Stimulated activated CD4-positive, alpha-beta T cell treated with anti-CD3 and anti-CD28 coated beads, Interleukin-4, amount 100 ng/mL, for 1 hour (primary cell): ENCODE results near the gene HAUS1.
"Not testable (repeated sequence)": the region's sequence is repeated elsewhere in the genome, so short reads cannot be mapped to it uniquely, and the experiment has no call there.

Experiments
- DNase-seq: peaks from one replicate; pipeline ENCODE4 v3.0.0-alpha.2; 2020

HAUS1 gene

DNA sequence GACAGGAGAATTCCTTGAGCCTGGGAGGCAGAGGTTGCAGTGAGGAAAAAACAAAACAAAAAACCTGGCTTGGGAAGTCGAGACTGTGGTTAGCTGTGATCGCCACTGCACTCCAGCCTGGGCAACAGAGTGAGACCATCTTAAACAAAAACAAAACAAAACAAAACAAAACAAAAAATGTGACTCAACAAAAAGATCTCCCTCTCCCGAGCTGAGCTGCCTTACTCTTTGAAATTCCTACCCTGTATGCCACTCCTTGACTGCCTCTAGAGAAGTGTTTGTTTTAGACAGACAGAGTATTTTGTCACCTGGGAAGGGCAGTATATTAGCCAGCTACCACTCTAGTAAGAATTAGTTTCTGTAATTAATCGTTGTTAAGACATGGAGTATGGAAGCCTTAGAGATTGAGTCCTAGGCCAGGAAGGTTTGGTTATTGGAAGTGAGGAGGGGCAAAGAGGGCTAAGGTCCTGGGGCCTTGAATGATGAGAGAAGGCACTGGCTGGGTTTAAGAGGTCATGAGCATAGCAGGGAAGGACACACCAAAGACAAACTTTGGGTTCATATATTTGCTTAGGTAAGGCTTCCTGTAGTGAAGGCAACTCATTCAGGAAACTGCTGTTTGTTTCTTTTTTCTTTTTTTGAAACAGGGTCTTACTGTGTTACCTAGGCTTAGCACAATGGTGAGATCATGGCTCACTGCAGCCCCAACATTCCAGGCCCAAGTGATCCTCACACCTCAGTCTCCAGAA lies 56.0 kb downstream of the HAUS1 start:
- DNase-seq, result no peak

GRCh38 chr18:46160840-46161239 lies 56.7 kb downstream of the HAUS1 start:
- not testable (repeated sequence) for DNase-seq

GRCh38 chr18:46161703-46162396 lies 57.7 kb downstream of the HAUS1 start:
- no peak for DNase-seq

- DNase-seq, result no peak
Measured at GRCh38 chr18:46163091-46163490, 58.9 kb downstream of the HAUS1 start.

DNA sequence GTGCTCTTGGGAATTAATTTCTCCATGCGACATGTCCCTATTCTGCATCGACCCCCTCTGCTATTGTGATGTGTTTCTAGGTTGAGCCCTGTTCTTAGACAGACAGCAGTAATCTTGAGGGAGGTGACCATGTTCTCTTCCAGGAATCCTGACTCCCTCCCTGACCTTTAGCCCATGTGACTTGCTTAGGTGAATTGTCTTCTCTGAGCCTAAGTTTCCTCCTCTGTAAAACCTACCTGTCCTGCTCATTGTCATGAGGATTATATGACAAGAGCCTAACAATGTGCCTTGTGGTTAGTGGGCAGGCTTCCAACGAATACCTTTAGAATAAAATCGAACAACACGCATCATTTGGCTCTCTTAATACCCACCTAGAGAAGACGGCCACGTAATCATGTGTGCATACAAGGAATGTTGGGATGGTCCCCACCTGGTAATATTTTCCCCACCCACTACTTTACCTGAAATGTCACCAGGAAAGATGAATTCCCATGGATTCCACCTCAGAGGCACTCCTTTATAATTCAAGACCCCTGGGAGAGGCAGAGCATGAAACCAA lies 59.8 kb downstream of the HAUS1 start:
- no peak for DNase-seq

DNA sequence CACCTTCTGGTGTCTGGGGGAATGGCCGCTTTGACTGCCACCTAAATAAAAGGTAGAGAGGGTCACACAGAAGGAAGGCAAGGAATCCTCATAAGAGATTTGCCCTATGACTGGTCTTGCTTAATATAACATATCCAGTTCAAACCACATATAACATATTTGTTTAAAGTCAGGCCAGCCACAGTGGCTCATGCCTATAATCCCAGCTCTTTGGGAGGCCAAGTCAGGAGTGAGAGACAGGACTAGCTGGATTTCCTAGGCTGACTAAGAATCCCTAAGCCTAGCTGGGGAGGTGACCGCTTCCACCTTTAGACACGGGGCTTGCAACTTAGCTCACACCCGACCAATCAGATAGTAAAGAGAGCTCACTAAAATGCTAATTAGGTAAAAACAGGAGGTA lies 60.3 kb downstream of the HAUS1 start:
- not testable (repeated sequence) for DNase-seq

- DNase-seq, result no peak
Measured at GRCh38 chr18:46164920-46165319, 60.7 kb downstream of the HAUS1 start.

DNA sequence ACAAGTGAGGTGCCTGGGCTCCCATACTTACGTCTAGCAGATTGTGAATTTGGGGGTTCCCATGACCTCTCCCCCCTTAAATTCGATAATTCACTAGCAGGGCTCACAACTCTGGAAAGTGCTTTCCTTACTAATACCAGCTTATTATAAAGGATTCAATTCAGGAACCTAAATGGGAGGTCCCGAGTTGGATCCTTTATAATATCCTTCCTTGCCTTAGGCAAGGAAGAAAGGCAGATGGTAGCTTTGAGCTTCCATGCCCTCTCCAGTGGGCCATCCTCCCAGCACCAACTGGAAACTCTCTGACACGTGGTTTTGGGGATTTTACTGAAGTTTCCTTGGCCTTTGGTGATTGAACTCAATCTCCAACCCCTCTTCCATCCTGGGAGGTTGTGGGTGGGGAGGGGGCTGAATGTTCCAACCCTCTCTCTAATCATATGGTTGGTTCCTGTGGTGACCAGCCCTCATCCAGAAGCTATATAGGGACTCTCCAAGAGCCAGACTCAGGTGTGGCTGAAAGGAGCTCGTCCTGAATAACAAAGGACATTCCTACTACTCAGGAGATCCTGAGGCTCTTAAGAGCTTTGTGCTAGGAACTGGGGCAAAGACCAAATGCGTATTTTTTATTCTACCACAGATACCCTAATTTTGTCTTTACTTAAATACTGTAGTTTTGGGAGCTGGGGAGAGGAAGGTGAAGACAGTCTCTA lies 62.2 kb downstream of the HAUS1 start:
- DNase-seq, result no peak

DNA sequence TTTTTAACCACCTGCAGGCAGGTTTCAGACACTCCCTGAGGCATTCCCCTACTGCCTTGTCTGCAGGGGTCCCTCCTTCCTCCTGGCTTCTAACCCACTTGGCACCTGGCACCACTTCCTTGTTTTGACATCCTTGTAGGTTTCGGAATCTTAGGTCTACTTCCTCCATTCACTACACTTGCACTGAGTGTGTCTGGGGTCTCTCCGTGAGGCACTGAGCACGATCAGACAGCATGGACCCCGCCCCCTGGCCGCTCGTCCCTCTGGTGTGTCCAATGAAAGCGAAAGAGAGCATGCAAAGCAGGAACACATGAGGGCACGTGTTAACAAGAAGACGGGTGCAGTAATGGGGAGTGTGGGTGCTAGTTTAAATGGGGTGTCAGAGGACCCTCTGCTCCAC lies 63.8 kb downstream of the HAUS1 start:
- no peak for DNase-seq

DNA sequence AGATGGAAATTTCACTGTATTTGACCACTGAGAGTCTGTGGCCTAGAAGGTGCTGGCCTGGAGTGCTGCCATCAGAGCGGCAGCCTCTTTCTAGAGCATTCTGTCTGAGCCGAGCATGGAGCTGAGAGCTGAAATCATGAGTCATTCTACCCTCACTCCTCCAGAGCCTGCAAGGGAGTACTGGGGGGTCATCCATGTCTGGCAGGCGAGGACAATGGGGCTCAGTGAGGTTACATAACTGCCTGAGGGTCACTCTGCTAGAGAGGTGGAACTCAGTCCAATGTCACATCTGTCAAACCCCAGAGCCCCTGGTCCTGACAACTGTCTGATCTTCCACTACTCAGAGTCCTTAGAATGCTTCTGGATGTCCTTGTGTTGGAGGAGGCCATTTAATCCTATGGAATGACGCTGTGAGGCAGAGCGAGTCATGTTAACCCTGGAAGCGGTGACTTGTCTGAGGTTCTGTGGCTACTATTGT lies 65.3 kb downstream of the HAUS1 start:
- DNase-seq, result no peak

- no peak for DNase-seq
Measured at GRCh38 chr18:46171331-46171730, 67.1 kb downstream of the HAUS1 start.

DNA sequence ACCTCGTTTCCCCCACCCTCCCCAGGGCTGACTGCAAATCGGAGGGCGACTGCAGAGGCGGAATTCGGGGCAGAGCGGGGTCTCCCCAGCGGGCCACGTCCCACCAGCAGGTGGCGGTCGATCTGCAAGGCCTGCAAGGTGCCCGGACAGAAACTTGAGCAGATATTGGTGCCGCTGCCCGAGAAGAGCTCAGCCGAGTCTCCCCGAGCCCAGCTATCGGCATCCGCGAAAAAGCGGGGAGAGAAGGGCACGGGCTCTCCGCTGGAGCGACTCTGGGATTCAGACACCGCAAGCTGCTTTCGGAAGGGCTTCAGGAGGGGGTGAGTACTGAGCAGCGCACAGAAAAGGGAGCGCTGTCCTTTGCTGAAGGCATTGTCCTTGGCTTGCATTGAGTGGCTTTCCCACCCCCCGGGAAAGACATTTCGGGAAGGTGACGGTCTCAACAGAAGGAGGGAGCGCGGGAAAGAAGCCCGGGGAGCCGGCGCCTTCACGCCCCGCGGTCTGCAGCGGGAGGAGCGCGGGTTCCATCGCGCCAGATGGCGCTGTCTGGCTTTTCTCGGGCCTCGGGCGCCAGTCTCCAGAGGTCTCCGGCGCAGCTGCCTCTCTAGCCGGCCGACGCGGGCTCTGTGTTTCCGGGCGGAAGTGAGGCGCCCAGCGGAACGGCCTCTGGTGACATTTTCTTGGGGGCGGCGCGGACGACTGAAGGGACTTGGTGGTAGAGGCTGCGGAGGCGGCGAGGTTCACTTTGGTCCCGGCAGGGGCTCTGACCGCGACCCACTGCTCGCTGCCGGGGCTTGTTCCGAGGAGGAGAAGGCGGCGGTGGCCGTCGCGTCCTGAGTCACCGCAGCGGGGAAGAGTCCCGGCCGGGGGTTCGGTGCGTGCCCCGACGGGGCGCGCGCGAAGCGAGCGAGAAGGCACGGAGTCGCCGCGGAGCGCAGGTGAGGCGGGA lies 69.5 kb downstream of the HAUS1 start:
- DNase-seq, result peak; percentile 94

DNA sequence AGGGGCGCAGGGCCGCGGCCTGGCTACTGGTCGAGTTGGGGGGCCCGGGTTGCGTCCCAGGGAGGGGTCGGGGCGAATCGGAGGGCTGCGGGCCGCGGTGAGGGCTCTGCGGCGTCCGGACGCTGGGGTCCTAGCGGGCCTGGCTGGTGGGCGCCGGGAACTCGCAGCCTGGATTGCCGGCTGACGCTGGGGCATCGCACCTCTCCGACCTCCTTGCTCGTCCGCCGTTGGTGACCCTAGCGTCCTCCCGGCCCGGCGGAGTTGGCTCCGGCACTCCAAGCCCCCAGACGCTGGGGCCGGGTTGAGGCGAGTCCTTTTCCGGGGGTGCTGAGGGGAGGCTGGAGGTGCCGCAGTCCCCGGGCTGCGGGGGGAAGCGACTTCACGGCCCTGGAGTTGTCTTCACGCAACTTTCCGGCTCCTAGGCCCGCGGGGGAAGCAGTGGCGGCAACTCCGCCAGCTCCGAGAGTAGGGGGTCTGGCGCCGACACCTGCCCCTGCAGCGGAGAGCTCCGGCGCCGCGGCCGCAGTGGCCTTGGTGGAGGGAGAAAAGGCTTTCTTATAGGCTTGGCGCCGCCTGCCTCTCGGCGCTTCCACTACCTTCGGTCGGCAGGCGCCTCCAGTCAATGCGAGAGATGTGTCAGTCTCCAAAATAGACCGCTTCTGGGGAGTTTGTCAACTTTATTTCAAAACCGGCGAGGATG lies 70.3 kb downstream of the HAUS1 start:
- peak; percentile 49 for DNase-seq

DNA sequence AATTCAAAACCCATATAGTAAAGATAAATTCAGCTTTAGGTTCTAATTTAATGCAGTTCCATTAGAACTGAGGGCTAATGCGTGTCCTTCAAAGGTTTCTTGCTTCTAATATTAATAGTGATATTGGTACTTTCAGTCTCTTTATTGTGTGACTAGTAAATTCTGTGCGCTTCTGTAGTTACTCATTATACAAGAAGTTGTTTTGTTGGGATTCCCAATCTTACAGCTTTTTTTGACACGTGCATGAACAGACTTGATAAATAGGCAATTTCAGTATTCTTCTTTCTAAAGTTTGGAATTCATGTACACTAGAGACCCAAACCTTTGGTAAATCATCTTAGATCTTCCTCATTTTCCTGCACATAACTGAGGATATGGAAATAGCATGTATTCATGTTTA lies 71.8 kb downstream of the HAUS1 start:
- DNase-seq, result no peak
